HG03342 (cell line): ENCODE data around the gene PRELP.

Experiments
- ATAC-seq: cut with Tn5 transposase; IDR thresholded peaks from one replicate; pipeline ENCODE4 v1.9.1; 2021; ENCODE audit warnings: mild to moderate bottlenecking, moderate library complexity; ENCODE audit not compliant: unreplicated experiment

The PRELP gene

GRCh38 chr1:203521074-203521794, 45.6 kb downstream of the PRELP start:
- ATAC-seq, result no peak

GRCh38 chr1:203521812-203522211, 46.2 kb downstream of the PRELP start:
- ATAC-seq, result no peak

- no peak for ATAC-seq
Measured at GRCh38 chr1:203522237-203522636, 46.6 kb downstream of the PRELP start.

GRCh38 chr1:203523667-203524066, 48.1 kb downstream of the PRELP start:
- no peak for ATAC-seq

- ATAC-seq, result no peak
Measured at GRCh38 chr1:203524152-203524551, 48.5 kb downstream of the PRELP start.

- no peak for ATAC-seq
Measured at GRCh38 chr1:203524824-203525223, 49.2 kb downstream of the PRELP start.

- ATAC-seq, result no peak
Measured at GRCh38 chr1:203525685-203526084, 50.1 kb downstream of the PRELP start.

GRCh38 chr1:203526130-203526529, 50.5 kb downstream of the PRELP start:
- no peak for ATAC-seq

GRCh38 chr1:203526572-203526971, 51.0 kb downstream of the PRELP start:
- ATAC-seq, result no peak

GRCh38 chr1:203527013-203527412, 51.4 kb downstream of the PRELP start:
- no peak for ATAC-seq

- no peak for ATAC-seq
Measured at GRCh38 chr1:203528063-203528462, 52.5 kb downstream of the PRELP start.

GRCh38 chr1:203528976-203529835, 53.6 kb downstream of the PRELP start:
- ATAC-seq, result no peak

GRCh38 chr1:203531063-203531462, 55.5 kb downstream of the PRELP start:
- no peak for ATAC-seq

- ATAC-seq, result no peak
Measured at GRCh38 chr1:203534012-203534411, 58.4 kb downstream of the PRELP start.

- no peak for ATAC-seq
Measured at GRCh38 chr1:203534526-203534925, 58.9 kb downstream of the PRELP start.

- ATAC-seq, result no peak
Measured at GRCh38 chr1:203536575-203536974, 61.0 kb downstream of the PRELP start.

- no peak for ATAC-seq
Measured at GRCh38 chr1:203536980-203537455, 61.4 kb downstream of the PRELP start.

GRCh38 chr1:203537806-203538464, 62.3 kb downstream of the PRELP start:
- no peak for ATAC-seq

- ATAC-seq, result no peak
Measured at GRCh38 chr1:203538726-203539125, 63.1 kb downstream of the PRELP start.

- ATAC-seq, result no peak
Measured at GRCh38 chr1:203539831-203540546, 64.4 kb downstream of the PRELP start.
